ENCODE results near the gene MRPS33. TPM values are rescaled to one million over a fixed set of nuclear protein-coding genes. Genes with fewer than 3 reads are reported as not detected.

MRPS33 gene
- 16.8 and 22.9 TPM in 2 replicates for total RNA-seq

GRCh38 chr7:141014524-141015395 is at the start of gene MRPS33:
Gene MRPS33, minus strand, starts transcription at chr7:141014952. Its CDS starts 4,319 bp downstream, at chr7:141010633.

Other genes starting within 250 kb of the MRPS33 start
- 13.5 and 14.3 TPM in 2 replicates for gene BRAF, start 90.0 kb downstream of the MRPS33 start, total RNA-seq
- 0.21 and 4.8 TPM in 2 replicates for gene TMEM178B, start 59.1 kb upstream of the MRPS33 start, total RNA-seq